Measurements from ENCODE around the gene GIMAP6.

GRCh38 chr7:150657526-150657925 is 25.3 kb upstream of the GIMAP6 start:
- TF ChIP-seq POLR2A (IDR thresholded peaks at IDR 0.05; ENCODE audit: low read depth, low read length) = no peak
- no peak for TF ChIP-seq POLR2AphosphoS5 (IDR thresholded peaks at IDR 0.05; ENCODE audit: low read depth, low read length)
- no peak for TF ChIP-seq SPI1 (IDR thresholded peaks at IDR 0.05; ENCODE audit: low read depth, low read length)
- TF ChIP-seq TAF1 (IDR thresholded peaks at IDR 0.05; ENCODE audit: low read depth, low read length) = no peak
